ENCODE results near the gene SHCBP1. TPM values are rescaled to one million over a fixed set of nuclear protein-coding genes. Genes with fewer than 3 reads are reported as not detected.

Gene SHCBP1
- total RNA-seq, 1 experiment from 2014 or later = 23.6 TPM

DNA sequence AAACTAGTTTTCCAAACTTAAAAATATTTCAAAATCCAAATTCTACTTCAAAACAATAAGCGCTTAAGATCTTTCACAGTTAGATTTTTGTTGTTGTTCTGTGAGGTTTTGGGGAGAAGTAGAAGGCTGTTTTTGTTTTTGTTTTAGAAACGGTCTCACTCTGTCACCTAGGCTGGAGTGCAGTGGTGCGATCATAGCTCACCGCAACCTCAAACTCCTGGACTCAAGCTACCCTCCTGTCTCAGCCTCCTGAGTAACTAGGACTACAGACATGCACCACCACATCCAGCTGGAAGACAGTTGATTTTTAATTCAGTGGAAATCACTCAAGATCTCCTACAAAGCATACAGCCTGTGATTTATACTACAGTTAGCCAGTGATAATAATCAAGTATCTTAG, 2.7 kb downstream of the SHCBP1 start:
- DNase-seq (ENCODE audit: extremely low read depth, low read depth) = no peak

DNA sequence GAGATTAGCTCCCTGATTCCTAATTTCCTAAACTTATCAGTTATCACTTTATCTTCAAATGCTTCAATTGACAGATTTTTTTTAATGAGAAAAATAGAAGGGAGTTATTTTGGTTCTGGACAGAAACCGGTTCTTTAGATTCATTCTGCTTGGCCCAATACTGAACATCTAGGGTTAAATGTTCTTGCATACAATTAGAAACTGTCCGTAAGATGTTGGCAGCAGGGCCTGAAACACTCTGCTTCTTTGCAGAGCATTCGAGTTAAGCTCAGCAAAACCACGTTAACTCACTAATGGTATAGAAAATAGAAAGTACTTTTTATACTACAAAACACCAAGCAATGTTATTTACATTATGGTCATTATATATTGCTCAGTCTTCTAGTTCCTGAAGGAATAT, 7.2 kb downstream of the SHCBP1 start:
- DNase-seq (ENCODE audit: extremely low read depth, low read depth) = no peak

DNA sequence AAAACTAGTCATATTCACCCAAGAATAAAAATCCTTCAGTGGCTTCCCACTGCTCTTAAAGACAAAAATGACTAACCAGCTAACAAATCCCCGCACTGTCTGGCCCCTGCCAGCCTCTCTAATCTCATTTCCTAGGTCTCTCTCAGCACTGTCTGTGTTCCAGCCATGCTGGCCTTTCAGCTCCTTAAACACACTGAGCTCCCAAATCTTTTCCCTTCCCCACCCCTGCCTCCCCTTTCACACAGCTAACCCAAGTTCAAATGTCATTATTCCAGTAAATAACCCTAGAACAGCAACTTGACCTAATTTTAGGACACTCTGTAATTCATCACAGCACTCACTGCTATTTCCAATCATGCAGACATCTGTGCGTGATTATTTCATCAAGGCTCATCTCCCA, 7.8 kb downstream of the SHCBP1 start:
- no peak for DNase-seq (ENCODE audit: extremely low read depth, low read depth)

DNA sequence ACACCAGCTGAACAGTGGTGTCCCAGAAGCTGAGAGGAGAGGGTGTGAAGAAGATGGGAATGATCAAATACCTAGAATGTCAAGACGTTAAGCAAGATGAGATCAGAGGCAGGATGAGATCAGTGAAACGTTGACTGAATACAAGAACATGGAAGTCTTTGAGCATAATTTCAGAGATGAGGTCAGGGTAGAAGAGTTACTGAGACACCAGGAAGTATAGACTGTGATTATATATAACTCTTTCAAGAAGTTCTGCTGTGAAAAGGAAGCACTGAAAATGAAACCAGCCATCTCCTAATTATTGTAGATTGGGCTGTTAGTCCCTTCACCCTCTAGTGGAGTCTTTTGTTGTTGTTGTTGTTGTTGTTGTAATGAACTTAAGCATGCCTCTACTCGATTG, 9.1 kb downstream of the SHCBP1 start:
- DNase-seq (ENCODE audit: extremely low read depth, low read depth) = no peak

DNA sequence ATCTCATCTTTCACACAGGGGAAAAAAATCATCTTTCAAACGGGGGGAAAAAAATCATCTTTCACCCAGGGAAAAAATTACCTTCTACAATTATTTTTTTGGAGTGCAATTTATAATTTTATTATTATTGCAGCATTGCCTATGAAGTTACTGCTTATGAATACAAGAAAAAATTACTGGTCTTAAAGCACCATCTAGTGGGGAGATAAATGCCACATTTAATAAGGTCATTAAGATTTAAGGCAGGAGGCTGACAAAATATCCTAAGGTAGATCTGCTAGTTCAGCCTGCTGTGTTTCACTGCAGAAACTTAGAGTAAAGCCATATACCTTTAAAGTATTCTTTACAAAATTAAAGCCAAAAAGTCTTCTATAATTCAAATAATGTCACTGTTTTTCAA, 13.7 kb downstream of the SHCBP1 start:
- DNase-seq (ENCODE audit: extremely low read depth, low read depth) = peak; percentile 62

DNA sequence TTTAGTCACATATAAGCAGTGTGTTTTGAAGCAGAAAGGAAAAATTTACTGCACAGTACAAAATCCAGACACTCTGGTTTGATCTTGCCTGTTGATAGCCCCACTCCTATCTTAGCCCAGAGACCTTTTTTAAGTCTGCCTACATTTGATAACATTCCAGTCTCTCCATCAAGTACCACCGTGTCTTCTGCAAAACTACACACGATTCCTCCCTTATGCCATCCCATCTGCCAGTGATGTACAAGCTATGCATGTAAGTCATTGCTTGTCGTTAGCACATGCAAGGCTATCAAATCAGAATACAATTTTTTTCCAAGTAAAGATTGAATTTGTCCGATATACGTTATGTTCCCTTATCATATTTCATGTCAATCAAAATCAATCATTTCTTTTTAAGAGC, 14.9 kb downstream of the SHCBP1 start:
- DNase-seq (ENCODE audit: extremely low read depth, low read depth) = no peak

DNA sequence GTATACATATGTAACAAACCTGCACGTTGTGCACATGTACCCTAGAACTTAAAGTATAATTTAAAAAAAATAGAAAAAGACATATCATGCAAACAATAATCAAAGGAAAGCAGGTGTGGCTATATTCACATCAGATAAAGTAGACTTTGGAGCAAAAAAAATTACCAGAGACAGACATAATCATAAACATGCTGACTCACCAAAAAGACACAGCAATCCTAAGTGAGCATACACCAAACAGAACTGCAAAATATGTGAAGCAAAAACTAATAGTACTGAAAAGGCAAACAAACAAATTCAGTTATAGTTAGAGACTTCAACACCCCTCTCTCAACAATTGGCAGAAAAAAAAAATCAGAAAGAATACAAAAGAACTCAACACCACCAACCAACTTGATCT, 29.9 kb downstream of the SHCBP1 start:
- DNase-seq (ENCODE audit: extremely low read depth, low read depth) = no peak

DNA sequence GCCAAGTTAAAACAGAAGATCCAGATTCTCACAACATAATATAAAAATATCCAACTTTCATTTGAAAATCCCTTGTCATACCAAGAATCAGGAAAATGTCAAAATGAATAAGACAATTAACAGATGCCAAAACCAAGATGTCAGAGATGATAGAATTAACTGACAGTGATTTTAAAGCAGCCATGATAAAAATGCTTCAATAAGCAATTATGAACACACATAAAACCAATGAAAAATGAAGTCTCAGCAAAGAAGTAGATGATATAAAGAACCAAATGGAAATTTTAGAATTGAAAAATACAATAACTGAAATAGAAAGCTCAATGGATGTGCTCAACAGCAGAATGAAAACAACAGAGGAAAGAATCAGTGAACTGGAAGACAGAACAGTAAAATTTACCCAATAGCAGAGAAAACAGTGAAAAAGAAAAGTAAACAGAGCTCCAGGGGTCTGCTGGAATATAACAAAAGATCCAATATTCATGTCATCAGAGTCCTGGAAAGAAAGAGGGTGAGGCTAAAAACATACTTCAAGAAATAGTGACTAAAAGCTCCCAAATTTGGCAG, 35.1 kb downstream of the SHCBP1 start:
- DNase-seq (ENCODE audit: extremely low read depth, low read depth) = no peak

DNA sequence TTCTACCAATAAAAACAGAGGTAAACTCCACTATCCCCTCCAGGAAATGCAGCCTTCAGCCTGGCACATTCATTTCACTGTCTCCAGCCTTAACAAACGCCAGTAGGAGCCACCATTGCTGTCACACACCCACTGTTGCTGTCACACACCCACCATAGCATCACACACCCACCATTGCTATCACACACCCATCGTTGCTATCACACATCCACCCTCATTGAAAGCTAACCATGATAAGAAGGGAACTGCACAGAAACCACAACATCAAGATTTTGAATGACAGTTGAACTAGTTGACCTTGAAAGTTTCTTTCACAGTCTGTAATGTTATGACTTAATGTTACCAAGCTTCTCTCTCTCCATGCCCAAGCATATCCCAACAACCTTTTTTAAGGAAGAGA, 38.1 kb downstream of the SHCBP1 start:
- no peak for DNase-seq (ENCODE audit: extremely low read depth, low read depth)

DNA sequence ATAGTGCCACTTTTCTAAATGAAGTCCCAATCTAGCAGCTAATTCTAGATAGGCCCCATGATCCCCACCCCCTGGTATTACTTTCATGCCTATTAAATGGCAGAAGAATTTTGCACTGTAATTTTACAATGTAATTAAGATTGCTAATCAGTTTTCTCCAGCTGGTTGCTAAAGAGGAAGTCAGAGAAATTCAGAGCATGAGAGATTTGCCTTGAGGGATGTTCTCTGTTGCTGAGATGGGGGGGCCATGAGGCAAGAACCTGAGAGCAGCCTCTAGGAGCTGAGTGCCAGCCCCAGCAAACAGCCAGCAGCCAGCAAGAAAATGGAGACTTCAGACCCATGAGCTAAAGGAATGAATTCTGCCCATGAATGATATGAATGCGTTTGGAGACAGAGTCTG, 38.9 kb downstream of the SHCBP1 start:
- DNase-seq (ENCODE audit: extremely low read depth, low read depth) = no peak

DNA sequence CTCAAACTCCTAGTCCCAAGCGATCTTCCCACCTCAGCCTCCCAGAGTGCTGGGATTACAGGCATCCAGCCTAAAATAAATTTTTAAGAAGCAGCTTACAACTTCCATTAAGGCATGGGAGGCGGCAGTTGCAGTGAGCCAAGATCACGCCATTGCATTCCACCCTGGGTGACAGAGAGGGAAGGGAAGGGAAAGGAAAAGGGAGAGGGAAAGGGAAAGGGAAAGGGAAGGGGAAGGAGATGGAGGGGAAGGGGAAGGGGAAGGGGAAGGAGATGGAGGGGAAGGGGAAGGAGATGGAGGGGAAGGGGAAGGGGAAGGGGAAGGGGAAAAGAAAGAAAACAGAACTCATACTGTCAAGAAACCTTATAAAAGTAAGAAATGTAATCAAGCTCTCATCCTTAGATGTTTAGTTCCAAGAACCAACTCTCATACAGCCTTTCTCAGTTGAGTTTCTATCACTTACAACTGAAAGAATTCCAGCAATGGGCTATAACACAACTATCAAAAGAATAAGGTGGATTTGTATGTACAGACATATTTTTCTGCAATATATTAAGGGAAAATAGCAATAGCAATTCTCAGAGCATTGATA, 43.1 kb downstream of the SHCBP1 start:
- no peak for DNase-seq (ENCODE audit: extremely low read depth, low read depth)

DNA sequence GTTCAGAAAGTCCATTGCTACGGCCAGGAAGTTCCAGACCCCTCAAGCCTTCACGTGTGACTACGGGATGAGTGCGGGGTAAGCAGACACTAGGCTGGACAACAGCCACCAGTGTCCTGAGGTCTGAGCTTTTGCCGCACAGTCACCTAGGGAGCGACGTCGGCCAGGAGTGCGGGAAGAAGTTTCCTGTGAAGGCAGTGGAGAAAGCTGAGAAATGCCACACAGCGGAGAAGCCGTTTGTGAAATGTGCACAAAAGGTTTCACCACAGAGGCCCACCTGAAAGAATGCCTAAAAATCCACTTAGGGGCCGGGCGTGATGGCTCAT, 47.4 kb downstream of the SHCBP1 start:
- DNase-seq (ENCODE audit: extremely low read depth, low read depth) = no peak

DNA sequence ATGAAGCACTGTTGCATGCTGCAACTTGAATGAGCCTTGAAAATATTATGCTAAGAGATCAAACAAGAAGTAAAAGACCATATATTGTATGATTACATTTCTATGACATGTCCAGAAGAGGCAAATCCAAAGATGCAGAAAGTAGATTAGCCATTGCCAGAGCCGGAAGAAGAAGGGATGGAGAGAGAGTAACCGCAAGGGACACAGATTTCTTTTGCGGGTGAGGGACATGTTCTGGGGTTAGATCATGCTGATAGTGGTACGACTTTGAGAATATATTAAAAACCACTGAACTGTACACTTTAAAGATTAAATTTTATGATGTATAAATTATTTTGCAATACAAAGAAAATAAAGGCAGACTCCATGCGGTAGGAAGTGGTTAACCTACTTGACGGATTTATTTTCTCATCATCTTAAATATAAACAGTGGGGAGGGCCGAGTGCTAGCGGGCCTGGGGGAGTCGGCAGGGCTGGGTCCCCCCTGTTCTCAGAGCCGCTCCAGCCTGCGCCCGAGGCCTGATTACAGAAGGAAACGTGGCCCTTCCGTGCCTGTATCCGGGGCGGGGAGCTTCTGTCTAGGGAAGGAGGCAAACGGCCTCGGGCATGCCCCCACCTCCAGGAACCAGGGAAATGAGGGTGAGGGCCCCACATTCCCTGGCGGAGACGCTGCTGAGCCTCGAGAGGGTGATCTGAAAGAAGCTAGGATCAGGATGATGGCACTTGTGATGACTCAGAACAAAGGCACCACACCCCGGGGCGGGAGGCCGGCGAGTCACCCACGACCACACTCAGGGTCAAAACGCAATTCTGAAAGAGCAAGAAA, 48.0 kb downstream of the SHCBP1 start:
- DNase-seq (ENCODE audit: extremely low read depth, low read depth) = peak; percentile 29

DNA sequence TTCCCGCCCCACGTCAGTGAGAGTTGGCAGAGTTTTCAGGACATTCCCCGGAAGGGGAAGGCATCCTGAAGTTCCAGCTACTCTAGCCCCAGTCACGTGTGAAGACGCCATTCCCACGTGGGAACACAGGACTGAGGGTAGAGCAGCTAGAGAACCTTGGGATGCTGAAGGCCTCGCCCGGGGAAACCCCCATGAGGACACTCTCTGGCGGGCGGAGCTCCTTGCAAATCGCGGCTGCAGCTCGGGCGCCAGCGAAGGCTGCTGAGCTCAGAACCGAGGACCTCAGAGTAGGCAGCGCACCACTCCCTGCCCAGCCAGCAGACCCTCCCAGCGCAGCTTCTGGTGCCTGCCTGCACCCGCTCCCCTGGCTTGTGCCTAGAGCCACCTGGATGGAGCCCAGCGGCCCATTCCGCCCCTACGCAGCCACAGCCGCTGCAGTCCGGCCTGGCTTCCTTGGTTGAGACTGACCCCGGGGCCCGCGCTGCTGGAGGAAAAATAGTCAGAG, 51.9 kb downstream of the SHCBP1 start:
- DNase-seq (ENCODE audit: extremely low read depth, low read depth) = no peak

DNA sequence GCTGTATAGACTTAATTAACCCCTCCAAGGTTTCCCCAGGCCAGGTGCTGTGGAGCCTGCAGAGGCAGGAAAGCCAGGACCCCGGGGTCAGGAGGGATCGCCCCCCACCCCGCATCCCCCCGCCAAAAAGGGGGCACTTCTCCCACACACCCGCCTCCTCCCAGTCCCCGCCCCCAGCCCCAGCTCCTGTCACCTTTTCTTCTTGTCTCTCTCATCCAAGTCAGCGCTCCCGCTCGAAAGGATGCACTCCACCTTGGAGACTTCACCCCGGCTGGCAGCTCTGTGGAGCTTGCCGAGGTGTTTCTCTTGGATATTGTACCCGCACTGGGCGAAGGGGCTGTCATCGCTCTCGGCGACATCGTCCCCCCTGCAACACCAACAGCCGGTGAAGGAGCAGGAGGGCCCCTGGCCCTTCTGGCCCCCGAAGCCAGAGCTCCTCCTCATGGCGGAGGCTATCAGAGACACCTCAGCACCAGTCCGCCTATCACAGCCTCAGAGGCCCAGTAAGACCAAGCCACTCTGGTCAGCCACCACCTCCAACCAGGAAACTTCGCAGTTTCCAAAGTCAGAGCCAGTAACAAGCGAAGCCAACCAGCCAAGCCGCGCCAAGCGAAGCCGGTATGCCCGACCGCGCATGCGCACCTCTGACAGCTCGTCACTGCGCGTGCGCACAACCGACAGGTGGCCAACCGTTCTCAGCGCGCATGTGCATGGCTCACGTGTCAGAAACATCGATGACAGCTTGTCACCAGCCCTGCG, 52.5 kb downstream of the SHCBP1 start:
- DNase-seq (ENCODE audit: extremely low read depth, low read depth) = no peak

DNA sequence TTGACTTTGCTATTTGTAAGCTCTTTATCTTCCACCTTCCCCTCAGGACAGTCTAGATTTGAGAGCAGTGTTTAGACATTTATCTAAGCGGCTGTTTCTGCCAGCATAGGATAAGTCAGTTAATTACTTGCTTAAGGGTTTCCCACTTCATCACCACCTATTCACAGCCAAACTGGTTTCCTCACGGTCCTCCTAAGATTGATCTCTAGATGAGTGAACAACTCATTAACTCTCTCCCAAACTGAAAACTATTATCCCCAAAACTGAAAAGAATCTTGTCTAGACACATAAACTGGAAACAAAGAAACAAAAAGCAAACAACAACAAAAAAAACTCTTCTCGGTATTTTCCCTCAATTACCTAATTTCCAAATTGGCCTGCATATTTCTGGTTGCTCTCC, 58.2 kb downstream of the SHCBP1 start:
- no peak for DNase-seq (ENCODE audit: extremely low read depth, low read depth)

DNA sequence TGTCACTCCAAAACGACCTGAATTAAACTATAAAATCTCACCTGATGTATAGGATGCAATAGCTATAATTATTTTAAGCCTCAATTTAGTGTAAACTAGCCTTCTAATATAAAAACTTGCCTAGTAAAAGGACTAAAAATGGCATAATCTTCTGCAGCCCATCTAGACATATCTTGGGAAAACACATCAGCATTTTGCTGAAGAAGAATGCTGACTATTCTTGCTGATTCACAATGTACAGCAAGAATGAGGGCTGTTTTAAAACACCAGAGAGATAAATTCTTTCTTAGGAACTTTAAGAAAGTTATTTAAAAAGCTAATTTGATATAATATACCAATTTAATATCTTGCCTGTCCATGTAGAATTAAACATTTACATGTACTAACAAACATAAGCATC, 63.2 kb downstream of the SHCBP1 start:
- no peak for DNase-seq (ENCODE audit: extremely low read depth, low read depth)

DNA sequence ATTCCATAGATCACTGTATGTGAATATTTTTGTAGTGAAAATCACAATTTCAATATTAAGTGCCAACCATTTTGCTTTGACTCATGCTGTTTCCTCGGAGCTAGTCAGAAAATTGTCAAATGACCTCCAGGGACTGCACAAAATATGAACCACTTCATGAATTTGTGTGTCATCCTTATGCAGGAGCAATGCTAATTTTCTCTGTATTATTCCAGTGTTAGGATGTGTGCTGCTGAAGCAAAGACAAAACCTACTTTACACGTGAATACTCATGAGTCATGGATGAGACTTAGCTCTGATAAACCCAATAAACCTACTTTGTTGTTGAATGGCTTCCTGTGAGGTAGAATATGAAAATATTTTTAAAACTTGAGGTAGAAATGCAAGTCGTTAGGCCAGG, 65.2 kb downstream of the SHCBP1 start:
- no peak for DNase-seq (ENCODE audit: extremely low read depth, low read depth)

DNA sequence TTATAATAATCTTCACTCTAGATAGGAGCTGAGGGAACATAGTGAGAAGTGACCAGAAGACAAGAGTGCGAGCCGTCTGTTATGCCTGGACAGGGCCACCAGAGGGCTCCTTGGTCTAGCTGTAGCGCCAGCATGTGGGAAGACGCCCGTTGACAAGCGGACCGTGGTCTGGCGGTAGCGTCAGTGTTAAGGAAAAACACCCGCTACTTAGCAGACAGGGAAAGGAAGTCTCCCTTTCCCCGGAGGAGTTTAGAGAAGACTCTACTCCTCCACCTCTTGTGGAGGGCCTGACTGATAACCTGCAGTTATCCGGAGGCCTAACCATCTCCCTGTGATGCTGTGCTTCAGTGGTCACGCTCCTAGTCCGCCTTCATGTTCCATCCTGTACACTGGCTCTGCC, 66.7 kb downstream of the SHCBP1 start:
- peak; percentile 64 for DNase-seq (ENCODE audit: extremely low read depth, low read depth)

DNA sequence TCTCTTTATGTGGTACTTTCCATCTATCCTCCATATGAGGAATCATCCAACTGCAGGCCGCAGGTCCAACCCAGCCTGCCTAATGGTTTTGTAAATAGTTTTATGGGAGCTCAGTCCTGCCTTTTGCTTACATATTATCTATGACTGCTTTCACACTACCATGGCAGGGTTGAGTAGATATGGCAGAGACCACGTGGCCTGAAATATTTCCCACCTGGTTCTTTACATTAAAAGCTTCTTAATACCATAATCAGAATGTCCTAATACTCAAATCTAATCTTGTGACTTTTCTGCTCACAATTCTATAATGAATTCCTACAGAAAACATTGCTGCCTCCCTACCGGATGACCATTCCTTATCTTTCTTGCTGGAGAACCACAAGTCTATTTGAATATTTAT, 71.7 kb downstream of the SHCBP1 start:
- no peak for DNase-seq (ENCODE audit: extremely low read depth, low read depth)
